ENCODE results near the gene PODN.

Gene PODN

GRCh38 chr1:53074313-53075154 is 12.5 kb downstream of the PODN start:
- TF ChIP-seq CTCF (conservative IDR thresholded peaks at IDR 0.05) (no peak), ZFX (IDR thresholded peaks at IDR 0.05) (no peak)
- H3K27ac ChIP-seq = no peak overlapping the region

GRCh38 chr1:53075206-53075605 is 13.2 kb downstream of the PODN start:
- TF ChIP-seq ZFX (IDR thresholded peaks at IDR 0.05) (no peak), CTCF (conservative IDR thresholded peaks at IDR 0.05) (no peak)
- no peak overlapping the region for H3K27ac ChIP-seq

- H3K27ac ChIP-seq = no peak overlapping the region
- TF ChIP-seq ZFX (IDR thresholded peaks at IDR 0.05) (no peak), CTCF (conservative IDR thresholded peaks at IDR 0.05) (no peak)
These were observed 13.7 kb downstream of the PODN start for GRCh38 chr1:53075761-53076163.

- TF ChIP-seq CTCF (conservative IDR thresholded peaks at IDR 0.05) (no peak), ZFX (IDR thresholded peaks at IDR 0.05) (no peak)
- H3K27ac ChIP-seq = no peak overlapping the region
These were observed 14.2 kb downstream of the PODN start for GRCh38 chr1:53076165-53076564.

GRCh38 chr1:53076721-53077598 is 14.9 kb downstream of the PODN start:
- no peak overlapping the region for H3K27ac ChIP-seq
- TF ChIP-seq CTCF (conservative IDR thresholded peaks at IDR 0.05) (no peak), ZFX (IDR thresholded peaks at IDR 0.05) (no peak)

- TF ChIP-seq CTCF (conservative IDR thresholded peaks at IDR 0.05) = no peak
- no peak overlapping the region for H3K27ac ChIP-seq
These were observed 15.6 kb downstream of the PODN start for GRCh38 chr1:53077599-53077965.
